ENCODE data around the gene ATF6B.

GRCh38 chr6:32151863-32152768 is 24.1 kb upstream of the ATF6B start, which contains the start of gene PRRT1:
- TF ChIP-seq CTCF (IDR thresholded peaks at IDR 0.05; ENCODE audit: low read length) (no peak), EZH2 (optimal IDR thresholded peaks at IDR 0.05; ENCODE audit: low read depth, low read length) (no peak)

Measured in MM.1S (cell line).